Cardiac muscle cell (in vitro differentiated cells and primary cell): Measurements from ENCODE around the gene HEPN1. TPM values are rescaled to one million over a fixed set of nuclear protein-coding genes. Genes with fewer than 3 reads are reported as not detected.

Experiments used
- DNase-seq, 2 donors: peaks; one replicate each; pipeline versions ENCODE4 v3.0.0 to v3.0.0-alpha.2; 2010 to 2017; ENCODE audit warnings: low read depth in 1 of 2, low spot score in 1 of 2
- H3K27ac ChIP-seq: fragments of 200-600 bp; sonication (generic); 2 replicates; pipeline ENCODE4 v1.5.1; 2016
- H3K27me3 ChIP-seq: fragments of 200-600 bp; sonication (generic); 2 replicates; pipeline ENCODE4 v1.6.0; 2016; ENCODE audit warnings: control low read depth
- H3K36me3 ChIP-seq: fragments of 200-600 bp; sonication (generic); 2 replicates; pipeline ENCODE4 v1.5.1; 2016; ENCODE audit warnings: control low read depth
- H3K4me1 ChIP-seq: fragments of 200-600 bp; sonication (generic); 2 replicates; pipeline ENCODE4 v1.8.1; 2017; ENCODE audit warnings: low read depth, mild to moderate bottlenecking, mixed run types
- H3K4me3 ChIP-seq: fragments of 200-600 bp; sonication (generic); 2 replicates; pipeline ENCODE4 v1.5.1; 2016; ENCODE audit warnings: mild to moderate bottlenecking
- H3K9me3 ChIP-seq: fragments of 200-600 bp; sonication (generic); 2 replicates; pipeline ENCODE4 v1.5.1; 2017; ENCODE audit warnings: low read depth, mild to moderate bottlenecking, control low read depth
- polyA plus RNA-seq: library from polyadenylated mRNA; unstranded; fragments of >200 nt; fragmentation: Nextera tagmentation; extraction: Ambion mirVana; gene quantifications from 2 replicates; pipeline ENCODE4 v1.2.1, GENCODE V29; 2016
- total RNA-seq: library from RNA; depleted of rRNA; stranded (reverse); fragments of >200 nt; gene quantifications from 2 replicates; pipeline ENCODE4 v1.2.3, GENCODE V29; 2016
- TF ChIP-seq, protein P1 (sequence below): IDR thresholded peaks from 2 replicates; pipeline ENCODE4 v1.5.1; 2012; ENCODE audit warnings: low read depth, mild to moderate bottlenecking, low read length

HEPN1 gene
- total and polyA plus RNA-seq, 2 experiments from 2014 or later: not detected

DNA sequence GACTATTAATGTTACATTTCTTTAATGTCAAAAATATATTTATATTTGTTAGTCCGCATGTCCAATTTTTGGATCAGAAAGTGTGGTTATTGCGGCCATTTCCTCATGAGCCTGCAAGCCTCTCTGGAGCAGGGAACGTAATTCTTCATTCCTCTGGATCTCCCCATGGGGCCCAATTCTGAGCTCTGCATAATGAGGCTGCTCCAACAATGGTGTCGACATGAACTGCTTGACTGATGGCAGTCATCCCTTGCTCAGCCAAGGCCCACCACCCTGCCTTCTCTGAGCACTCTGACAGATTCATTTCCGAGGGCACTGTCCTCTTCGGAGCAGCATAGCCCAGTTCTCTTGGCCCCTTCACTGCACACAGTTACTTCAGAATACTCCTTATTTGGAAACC lies 19.9 kb downstream of the HEPN1 start:
- Histone ChIP-seq H3K36me3 (no peaks in the 10 kb centered on the region), H3K27me3 (peaks cover 8% of the 10 kb centered on the region), H3K4me1 (no peaks in the 10 kb centered on the region), H3K27ac (no peak overlapping the region), H3K4me3 (no peak overlapping the region), H3K9me3 (no peaks in the 10 kb centered on the region)
- TF ChIP-seq, protein P1, sequence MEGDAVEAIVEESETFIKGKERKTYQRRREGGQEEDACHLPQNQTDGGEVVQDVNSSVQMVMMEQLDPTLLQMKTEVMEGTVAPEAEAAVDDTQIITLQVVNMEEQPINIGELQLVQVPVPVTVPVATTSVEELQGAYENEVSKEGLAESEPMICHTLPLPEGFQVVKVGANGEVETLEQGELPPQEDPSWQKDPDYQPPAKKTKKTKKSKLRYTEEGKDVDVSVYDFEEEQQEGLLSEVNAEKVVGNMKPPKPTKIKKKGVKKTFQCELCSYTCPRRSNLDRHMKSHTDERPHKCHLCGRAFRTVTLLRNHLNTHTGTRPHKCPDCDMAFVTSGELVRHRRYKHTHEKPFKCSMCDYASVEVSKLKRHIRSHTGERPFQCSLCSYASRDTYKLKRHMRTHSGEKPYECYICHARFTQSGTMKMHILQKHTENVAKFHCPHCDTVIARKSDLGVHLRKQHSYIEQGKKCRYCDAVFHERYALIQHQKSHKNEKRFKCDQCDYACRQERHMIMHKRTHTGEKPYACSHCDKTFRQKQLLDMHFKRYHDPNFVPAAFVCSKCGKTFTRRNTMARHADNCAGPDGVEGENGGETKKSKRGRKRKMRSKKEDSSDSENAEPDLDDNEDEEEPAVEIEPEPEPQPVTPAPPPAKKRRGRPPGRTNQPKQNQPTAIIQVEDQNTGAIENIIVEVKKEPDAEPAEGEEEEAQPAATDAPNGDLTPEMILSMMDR: no peak
- DNase-seq: no peak

DNA sequence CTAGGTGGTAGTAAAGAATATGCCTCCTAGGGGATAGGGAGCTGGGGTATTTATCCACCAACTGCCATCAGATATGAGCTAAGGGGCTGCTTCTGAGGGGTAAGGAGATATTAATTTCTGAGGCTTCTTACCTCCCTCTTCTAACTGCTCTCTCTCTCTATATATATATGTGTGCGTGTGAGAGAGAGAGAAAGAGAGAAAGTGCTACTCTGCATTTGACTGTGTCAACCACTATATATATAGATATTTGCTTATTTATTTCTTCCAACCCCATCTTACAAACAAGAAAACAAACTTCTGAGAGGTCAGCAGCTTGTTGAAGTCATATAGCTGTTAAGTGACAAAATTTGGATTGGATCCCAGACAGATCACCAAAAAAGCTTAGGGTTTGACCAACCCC lies 22.7 kb downstream of the HEPN1 start:
- no peak overlapping the region for H3K27ac ChIP-seq
- H3K4me1 ChIP-seq: no peaks in the 10 kb centered on the region
- H3K27me3 ChIP-seq: peaks cover 1% of the 10 kb centered on the region
- TF ChIP-seq, protein P1: no peak
- DNase-seq: no peak
- no peak overlapping the region for H3K4me3 ChIP-seq
- no peaks in the 10 kb centered on the region for H3K36me3 ChIP-seq
- no peaks in the 10 kb centered on the region for H3K9me3 ChIP-seq

GRCh38 chr11:124942466-124943253 lies 23.6 kb downstream of the HEPN1 start:
- Histone ChIP-seq H3K4me3 (no peak overlapping the region), H3K36me3 (no peaks in the 10 kb centered on the region), H3K4me1 (no peaks in the 10 kb centered on the region), H3K27me3 (no peaks in the 10 kb centered on the region), H3K27ac (no peak overlapping the region), H3K9me3 (no peaks in the 10 kb centered on the region)
- DNase-seq: no peak
- TF ChIP-seq, protein P1: no peak

GRCh38 chr11:124943254-124943616 lies 24.2 kb downstream of the HEPN1 start:
- Histone ChIP-seq H3K9me3 (no peaks in the 10 kb centered on the region), H3K27me3 (no peaks in the 10 kb centered on the region), H3K4me1 (no peaks in the 10 kb centered on the region), H3K4me3 (no peak overlapping the region), H3K36me3 (no peaks in the 10 kb centered on the region), H3K27ac (no peak overlapping the region)
- DNase-seq: no peak
- TF ChIP-seq, protein P1: no peak

- no peak overlapping the region for H3K27ac ChIP-seq
- DNase-seq: no peak
- H3K4me3 ChIP-seq: no peak overlapping the region
- H3K36me3 ChIP-seq: no peaks in the 10 kb centered on the region
- TF ChIP-seq, protein P1: no peak
- no peaks in the 10 kb centered on the region for H3K4me1 ChIP-seq
- H3K27me3 ChIP-seq: no peaks in the 10 kb centered on the region
- no peaks in the 10 kb centered on the region for H3K9me3 ChIP-seq
These were observed 24.7 kb downstream of the HEPN1 start for GRCh38 chr11:124943741-124944140.

- TF ChIP-seq, protein P1: no peak
- H3K27me3 ChIP-seq: no peaks in the 10 kb centered on the region
- no peak overlapping the region for H3K27ac ChIP-seq
- H3K4me3 ChIP-seq: no peak overlapping the region
- no peaks in the 10 kb centered on the region for H3K36me3 ChIP-seq
- DNase-seq: no peak
- no peaks in the 10 kb centered on the region for H3K4me1 ChIP-seq
- H3K9me3 ChIP-seq: no peaks in the 10 kb centered on the region
These were observed 25.5 kb downstream of the HEPN1 start for GRCh38 chr11:124944565-124944964.
